DMS114 treated with DMSO at 0.1 percent for 48 hours (cell line): ENCODE measurements around the gene TIMP3.
"Not testable (repeated sequence)": the region's sequence is repeated elsewhere in the genome, so short reads cannot be mapped to it uniquely, and the experiment has no call there.

Experiments used
- DNase-seq: peaks from one replicate; lab custom pipeline; 2025; ENCODE audit not compliant: unreplicated experiment; lab: John Stamatoyannopoulos, UW

Gene TIMP3

GRCh38 chr22:32852395-32853251, 51.1 kb downstream of the TIMP3 start:
- no peak for DNase-seq

- no peak for DNase-seq
Observed at GRCh38 chr22:32853662-32854061, 52.2 kb downstream of the TIMP3 start.

- DNase-seq: no peak
Observed at GRCh38 chr22:32854351-32854804, 52.9 kb downstream of the TIMP3 start.

- no peak for DNase-seq
Observed at GRCh38 chr22:32855045-32855756, 53.7 kb downstream of the TIMP3 start.

- DNase-seq: no peak
Observed at GRCh38 chr22:32858121-32858703, 56.7 kb downstream of the TIMP3 start.

GRCh38 chr22:32858957-32859356, 57.5 kb downstream of the TIMP3 start:
- DNase-seq: no peak

GRCh38 chr22:32859743-32860142, 58.2 kb downstream of the TIMP3 start:
- no peak for DNase-seq

- DNase-seq: no peak
Observed at GRCh38 chr22:32861330-32861729, 59.8 kb downstream of the TIMP3 start.

- no peak for DNase-seq
Observed at GRCh38 chr22:32862083-32862482, 60.6 kb downstream of the TIMP3 start.

GRCh38 chr22:32862936-32863661, 61.6 kb downstream of the TIMP3 start:
- no peak for DNase-seq

GRCh38 chr22:32864041-32864440, 62.5 kb downstream of the TIMP3 start:
- no peak for DNase-seq

- DNase-seq: no peak
Observed at GRCh38 chr22:32864596-32864995, 63.1 kb downstream of the TIMP3 start.

GRCh38 chr22:32866953-32867352, 65.4 kb downstream of the TIMP3 start:
- DNase-seq: no peak

- DNase-seq: no peak
Observed at GRCh38 chr22:32868946-32869345, 67.4 kb downstream of the TIMP3 start.

GRCh38 chr22:32870474-32870873, 69.0 kb downstream of the TIMP3 start:
- no peak for DNase-seq

- not testable (repeated sequence) for DNase-seq
Observed at GRCh38 chr22:32873604-32874003, 72.1 kb downstream of the TIMP3 start.

- DNase-seq: no peak
Observed at GRCh38 chr22:32874385-32874784, 72.9 kb downstream of the TIMP3 start.

GRCh38 chr22:32874976-32875375, 73.5 kb downstream of the TIMP3 start:
- DNase-seq: no peak

- DNase-seq: no peak
Observed at GRCh38 chr22:32876516-32876915, 75.0 kb downstream of the TIMP3 start.

GRCh38 chr22:32877196-32877595, 75.7 kb downstream of the TIMP3 start:
- no peak for DNase-seq

GRCh38 chr22:32879550-32879949, 78.0 kb downstream of the TIMP3 start:
- DNase-seq: no peak
